Vagina (tissue), 2 donors: Measurements from ENCODE around the gene CENPU.

Experiments used
- CTCF ChIP-seq, 3 experiments: fragments of 450-650 bp in 2 of 3; fragments of 200-600 bp in 1 of 3; sonication (generic) in 1 of 3; IDR thresholded peaks; one replicate each; pipeline ENCODE4 v1.5.1; 2017 to 2019; ENCODE audit warnings: antibody characterized with exemption in 3 of 3, mild to moderate bottlenecking in 2 of 3, moderate library complexity in 2 of 3
- POLR2A ChIP-seq, 2 donors: fragments of 450-650 bp; IDR thresholded peaks; one replicate each; pipeline ENCODE4 v1.6.1; 2017; ENCODE audit warnings: antibody characterized with exemption in 2 of 2, mild to moderate bottlenecking in 2 of 2, moderate library complexity in 2 of 2
- POLR2AphosphoS5 ChIP-seq, 2 donors: sonication (generic); formaldehyde crosslinking; IDR thresholded peaks; one replicate each; pipeline ENCODE4 v1.9.0; 2017; ENCODE audit warnings: antibody characterized with exemption in 2 of 2, mild to moderate bottlenecking in 2 of 2, low read depth in 1 of 2; ENCODE audit not compliant: insufficient read depth in 1 of 2

GRCh38 chr4:184768296-184768695 is 34.4 kb upstream of the CENPU start:
- TF ChIP-seq POLR2A (IDR thresholded peaks at IDR 0.05) (no peak), CTCF (IDR thresholded peaks at IDR 0.05) (no peak), POLR2AphosphoS5 (IDR thresholded peaks at IDR 0.05; ENCODE audit: insufficient read depth in 1 of 2, low read depth in 1 of 2) (no peak)
